ENCODE data around the gene CCDC191.

GRCh38 chr3:114019486-114019885 lies 36.8 kb downstream of the CCDC191 start:
- TF ChIP-seq CTCF (IDR thresholded peaks at IDR 0.05) (no peak), POLR2A (IDR thresholded peaks at IDR 0.05) (no peak)
